Cardiac fibroblast (primary cell): ENCODE data around the gene ARHGAP19.

Source experiments
- DNase-seq, 2 donors: peaks; one replicate each; pipeline versions ENCODE4 v3.0.0 to v3.0.0-alpha.2; 2010; ENCODE audit warnings: low read depth in 2 of 2
- H3K4me3 ChIP-seq, 2 donors: replicated peaks in 1 of 2; 1 replicate in 1 of 2; 2 replicates in 1 of 2; pipeline ENCODE4 v1.5.1; 2011; ENCODE audit warnings: low read depth in 2 of 2, low read length in 2 of 2, mild to moderate bottlenecking in 2 of 2, moderate library complexity in 1 of 2
- CTCF ChIP-seq: IDR thresholded peaks from one replicate; pipeline ENCODE4 v1.5.1; 2011; ENCODE audit warnings: low read depth, mild to moderate bottlenecking, low read length, inconsistent platforms

ARHGAP19 gene

GRCh38 chr10:97220355-97220754, 72.1 kb downstream of the ARHGAP19 start:
- DNase-seq, result no peak
- TF ChIP-seq CTCF, result no peak
- no peak overlapping the region for H3K4me3 ChIP-seq

- H3K4me3 ChIP-seq, result no peak overlapping the region
Measured at GRCh38 chr10:97217299-97217698, 75.1 kb downstream of the ARHGAP19 start.

GRCh38 chr10:97215619-97216260, 76.7 kb downstream of the ARHGAP19 start:
- DNase-seq, result no peak
- no peak overlapping the region for H3K4me3 ChIP-seq
- no peak for TF ChIP-seq CTCF

More at GRCh38 chr10:97217299-97217698, 75.1 kb downstream of the ARHGAP19 start:
- no peak for DNase-seq
- TF ChIP-seq CTCF, result no peak

- no peak overlapping the region for H3K4me3 ChIP-seq
- TF ChIP-seq CTCF, result no peak
- DNase-seq, result no peak
Measured at GRCh38 chr10:97213431-97213830, 79.0 kb downstream of the ARHGAP19 start.

- no peak overlapping the region for H3K4me3 ChIP-seq
- no peak for DNase-seq
Measured at GRCh38 chr10:97211229-97211628, 81.2 kb downstream of the ARHGAP19 start.

GRCh38 chr10:97210543-97210960, 81.9 kb downstream of the ARHGAP19 start:
- TF ChIP-seq CTCF, result peak; percentile 94
- DNase-seq, result peak; percentile 78 to 83
- H3K4me3 ChIP-seq, result no peak overlapping the region

More at GRCh38 chr10:97211229-97211628, 81.2 kb downstream of the ARHGAP19 start:
- no peak for TF ChIP-seq CTCF
